Ramos (cell line): ENCODE measurements around the gene GOSR1.
"Not testable (repeated sequence)": the region's sequence is repeated elsewhere in the genome, so short reads cannot be mapped to it uniquely, and the experiment has no call there.

Experiments
- in situ Hi-C: fragments of 300-500 bp; cut with MboI; formaldehyde crosslinking; loops from one replicate; pipeline ENCODE4 v1.14.3; 2022; ENCODE audit warnings: low sequenced_read_pairs; ENCODE audit not compliant: unreplicated experiment

The GOSR1 gene

GRCh38 chr17:30558686-30559545, 81.7 kb downstream of the GOSR1 start:
- in situ Hi-C loops = no loop called here

- in situ Hi-C loops = no loop called here
These were observed 82.4 kb downstream of the GOSR1 start for GRCh38 chr17:30559656-30560055.

DNA sequence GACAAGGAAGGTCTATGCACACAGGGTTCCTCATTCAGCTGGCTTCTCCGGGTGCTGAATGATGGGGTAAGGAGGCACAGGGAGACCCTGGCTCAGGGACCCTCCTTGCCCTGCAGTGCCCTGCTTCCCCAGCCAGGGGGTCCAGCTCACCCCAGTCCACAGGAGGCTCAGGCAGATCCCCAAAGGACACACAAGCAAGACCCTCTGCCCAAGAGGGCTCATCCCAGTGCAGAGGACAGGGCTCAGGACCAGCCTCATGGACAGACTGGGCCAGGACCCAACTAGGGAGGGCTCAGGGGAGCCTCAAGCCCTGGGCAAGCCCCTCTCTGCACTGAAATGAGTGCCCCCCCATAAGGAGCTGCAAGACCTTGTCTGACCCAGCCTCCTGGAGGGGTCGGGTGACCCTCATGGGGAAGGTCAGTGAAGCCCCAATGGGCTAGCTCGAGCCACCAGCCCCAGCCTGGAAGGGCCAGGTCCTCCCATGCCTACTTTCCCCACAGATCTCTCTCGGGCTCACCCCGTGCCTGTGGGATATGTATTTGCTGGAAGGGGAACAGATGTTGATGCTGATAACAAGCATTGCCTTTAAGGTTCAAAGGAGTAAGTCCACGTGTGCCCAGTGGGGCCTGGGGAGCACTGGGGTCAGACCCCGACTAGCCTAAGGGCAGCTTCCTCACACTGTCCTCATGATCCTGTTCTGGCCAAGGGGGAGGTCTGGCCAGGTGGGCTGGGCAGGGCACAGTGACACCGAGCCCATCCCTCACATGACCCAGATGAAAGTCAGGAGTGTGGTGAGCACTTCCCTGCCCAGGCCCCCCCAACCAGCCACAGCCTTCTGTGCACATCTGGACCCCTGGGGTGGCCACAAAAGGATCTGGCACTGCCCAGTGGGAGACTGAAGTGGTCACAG, 83.2 kb downstream of the GOSR1 start:
- in situ Hi-C loops = not testable (repeated sequence)

GRCh38 chr17:30561766-30562165, 84.6 kb downstream of the GOSR1 start:
- in situ Hi-C loops = not testable (repeated sequence)

- in situ Hi-C loops = not testable (repeated sequence)
These were observed 86.1 kb downstream of the GOSR1 start for GRCh38 chr17:30563131-30563904.

DNA sequence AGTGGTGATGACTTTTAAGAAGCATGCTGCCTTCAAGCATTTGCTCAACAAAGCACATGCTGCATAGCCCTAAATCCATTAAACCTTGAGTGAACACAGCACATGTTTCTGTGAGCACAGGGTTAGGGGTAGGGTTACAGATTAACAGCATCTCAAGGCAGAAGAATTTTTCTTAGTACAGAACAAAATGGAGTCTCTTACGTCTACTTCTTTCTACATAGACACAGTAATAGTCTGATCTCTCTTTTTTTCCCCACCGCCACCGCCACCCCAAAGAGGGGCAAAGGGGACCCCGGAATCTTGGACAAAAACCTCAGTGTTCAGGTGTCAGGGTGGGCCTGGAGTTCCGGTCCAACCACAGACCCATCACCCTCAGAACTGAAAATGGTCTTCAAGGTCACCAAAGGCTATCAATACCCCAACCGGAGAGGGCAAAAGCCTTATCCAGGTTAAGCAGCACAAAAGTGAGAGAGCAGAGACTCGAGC, 86.7 kb downstream of the GOSR1 start:
- in situ Hi-C loops = not testable (repeated sequence)

DNA sequence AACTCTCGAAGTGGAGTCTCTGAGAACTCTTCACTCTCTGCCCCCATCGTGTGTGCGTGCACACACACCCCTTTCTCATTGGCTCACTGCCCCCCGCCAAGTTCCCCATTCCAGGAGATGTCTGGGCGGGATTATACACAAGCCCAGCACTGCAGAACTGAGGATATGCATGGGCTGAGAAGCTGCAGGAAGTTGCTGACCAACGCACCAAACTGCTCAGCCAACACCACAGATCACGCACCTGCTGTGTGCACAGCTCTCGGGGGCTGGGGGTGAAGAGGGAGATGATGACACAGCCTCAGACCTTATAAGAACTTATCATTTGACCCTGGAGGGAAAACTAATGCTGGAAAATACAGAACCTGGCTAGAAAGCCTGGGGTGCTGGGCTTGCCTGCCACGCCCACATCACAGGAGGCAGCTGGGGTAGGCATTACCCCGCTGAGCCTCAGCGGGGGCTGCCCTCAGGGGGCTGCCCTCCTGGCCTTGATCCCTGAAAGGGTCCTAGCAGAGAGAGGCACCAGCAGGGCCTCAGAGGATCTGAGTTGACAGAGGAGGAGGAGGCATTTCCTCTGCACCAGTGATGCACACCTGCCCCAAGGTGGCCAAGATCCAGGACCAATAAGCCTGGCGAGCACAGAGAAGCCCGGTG, 87.3 kb downstream of the GOSR1 start:
- in situ Hi-C loops = not testable (repeated sequence)

DNA sequence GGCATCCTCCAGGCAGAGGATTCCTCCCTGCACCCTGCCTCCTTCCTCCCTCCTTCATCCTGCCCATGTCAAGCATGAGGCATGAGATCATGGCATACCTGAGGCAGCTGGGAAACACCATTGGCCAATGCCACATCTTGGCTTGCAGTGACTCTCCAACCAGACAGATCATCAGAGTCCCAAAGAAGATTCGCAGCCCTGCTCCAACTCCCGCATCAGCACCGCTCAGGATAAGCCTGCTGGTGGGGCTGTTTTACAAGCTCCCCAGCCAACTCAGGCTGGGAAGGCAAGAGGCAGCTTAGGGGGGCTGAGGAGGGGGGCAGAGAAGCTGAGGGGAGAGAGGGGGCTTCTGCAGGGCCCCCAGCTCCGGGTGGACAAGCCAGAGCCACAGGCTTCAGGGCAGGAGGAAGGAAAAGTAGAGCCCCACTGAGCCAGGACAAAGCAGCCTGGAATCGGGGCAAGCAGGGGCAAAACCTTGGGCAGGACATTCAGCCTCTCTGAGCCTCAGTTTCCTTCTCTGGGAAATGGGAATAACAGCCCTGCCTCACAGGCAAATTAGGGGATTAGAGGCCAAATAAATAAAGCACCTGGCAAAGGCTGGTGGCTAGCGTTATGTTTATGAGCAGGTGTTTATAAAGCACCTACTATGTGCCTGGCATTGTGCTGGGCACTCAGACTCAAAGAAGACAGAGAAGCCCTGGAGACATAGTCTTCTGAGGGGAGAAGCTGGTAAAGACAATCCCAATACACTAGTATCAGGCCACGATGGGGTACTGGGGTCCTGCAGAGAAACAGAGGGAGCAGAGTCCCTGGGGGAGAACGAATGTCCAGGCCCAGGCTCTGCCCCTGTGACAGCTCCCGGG, 88.1 kb downstream of the GOSR1 start:
- in situ Hi-C loops = no loop called here

GRCh38 chr17:30566104-30566503, 88.9 kb downstream of the GOSR1 start:
- in situ Hi-C loops = not testable (repeated sequence)

- in situ Hi-C loops = not testable (repeated sequence)
These were observed 89.5 kb downstream of the GOSR1 start for GRCh38 chr17:30566516-30567225.

GRCh38 chr17:30567231-30568116, 90.3 kb downstream of the GOSR1 start:
- in situ Hi-C loops = no loop called here

DNA sequence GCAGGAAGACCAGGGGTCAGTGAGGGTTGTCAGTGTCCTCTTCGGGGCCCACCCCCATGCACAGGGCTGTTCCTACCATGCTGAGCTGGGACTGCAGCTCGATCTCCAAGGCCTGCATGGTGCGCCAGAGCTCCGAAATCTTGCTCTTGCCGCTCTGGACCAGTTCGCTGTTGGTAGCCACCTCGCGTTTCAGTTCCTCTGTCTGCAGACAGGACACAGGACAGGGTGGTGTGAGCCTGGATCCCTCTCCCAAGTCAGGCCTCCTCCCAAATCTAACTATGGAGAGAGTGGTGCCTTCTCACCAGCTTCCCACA, 90.9 kb downstream of the GOSR1 start:
- in situ Hi-C loops = no loop called here

- in situ Hi-C loops = not testable (repeated sequence)
These were observed 92.4 kb downstream of the GOSR1 start for GRCh38 chr17:30569531-30570175.

GRCh38 chr17:30570191-30570590, 93.0 kb downstream of the GOSR1 start:
- in situ Hi-C loops = no loop called here

GRCh38 chr17:30570596-30571265, 93.5 kb downstream of the GOSR1 start:
- in situ Hi-C loops = no loop called here

DNA sequence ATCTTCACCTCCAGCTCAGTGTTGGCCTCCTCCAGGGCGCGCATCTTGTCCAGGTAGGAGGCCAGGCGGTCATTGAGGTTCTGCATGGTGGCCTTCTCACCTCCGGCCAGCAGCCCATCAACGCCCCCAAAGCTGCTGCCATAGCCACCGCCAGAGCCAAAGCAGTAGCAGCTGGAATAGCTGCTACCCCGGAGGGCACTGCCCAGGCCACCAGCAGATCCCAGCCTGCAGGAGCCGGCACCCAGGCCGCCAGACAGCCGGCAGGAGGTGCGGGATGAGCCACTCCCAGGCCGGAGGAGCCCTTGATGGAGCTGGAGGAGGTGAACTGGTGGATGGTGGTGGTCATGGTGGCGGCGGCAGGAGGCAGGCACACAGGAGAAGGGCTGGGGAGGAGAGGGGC, 94.2 kb downstream of the GOSR1 start:
- in situ Hi-C loops = not testable (repeated sequence)
